ENCODE results near the gene SLC44A4.
"Not testable (repeated sequence)": the region's sequence is repeated elsewhere in the genome, so short reads cannot be mapped to it uniquely, and the experiment has no call there.

The SLC44A4 gene

GRCh38 chr6:31878726-31879125 lies at the start of gene SLC44A4:
TSS of gene SLC44A4 (minus strand) at chr6:31878997. CDS start at chr6:31878980, 17 bp downstream.
- DNase-seq (ENCODE audit: low spot score): no peak

GRCh38 chr6:31928672-31928939 lies 49.8 kb upstream of the SLC44A4 start:
- DNase-seq (ENCODE audit: low spot score): no peak

GRCh38 chr6:31927863-31928671 lies 49.3 kb upstream of the SLC44A4 start:
- no peak for DNase-seq (ENCODE audit: low spot score)

GRCh38 chr6:31927242-31927862 lies 48.6 kb upstream of the SLC44A4 start, which contains the start of gene C2:
TSS of gene C2 (plus strand) at chr6:31927717. CDS start at chr6:31927753, 36 bp downstream.
- DNase-seq (ENCODE audit: low spot score): no peak

GRCh38 chr6:31922942-31923341 lies 44.1 kb upstream of the SLC44A4 start:
- DNase-seq (ENCODE audit: low spot score): no peak

- no peak for DNase-seq (ENCODE audit: low spot score)
These were observed 42.0 kb upstream of the SLC44A4 start for GRCh38 chr6:31920811-31921210.

GRCh38 chr6:31919624-31920303 lies 41.0 kb upstream of the SLC44A4 start:
- DNase-seq (ENCODE audit: low spot score): no peak

- DNase-seq (ENCODE audit: low spot score): no peak
These were observed 39.4 kb upstream of the SLC44A4 start for GRCh38 chr6:31918069-31918720.

- DNase-seq (ENCODE audit: low spot score): no peak
These were observed 37.0 kb upstream of the SLC44A4 start for GRCh38 chr6:31915756-31916155.

- no peak for DNase-seq (ENCODE audit: low spot score)
These were observed 36.6 kb upstream of the SLC44A4 start for GRCh38 chr6:31915351-31915750.

GRCh38 chr6:31911826-31912585 lies 33.2 kb upstream of the SLC44A4 start:
- no peak for DNase-seq (ENCODE audit: low spot score)

GRCh38 chr6:31909298-31909697 lies 30.5 kb upstream of the SLC44A4 start:
- not testable (repeated sequence) for DNase-seq (ENCODE audit: low spot score)

- DNase-seq (ENCODE audit: low spot score): no peak
These were observed 30.0 kb upstream of the SLC44A4 start for GRCh38 chr6:31908791-31909190.

- not testable (repeated sequence) for DNase-seq (ENCODE audit: low spot score)
These were observed 29.5 kb upstream of the SLC44A4 start for GRCh38 chr6:31908255-31908654.

- DNase-seq (ENCODE audit: low spot score): no peak
These were observed 28.5 kb upstream of the SLC44A4 start for GRCh38 chr6:31907158-31907813.

GRCh38 chr6:31906727-31907126 lies 27.9 kb upstream of the SLC44A4 start:
- DNase-seq (ENCODE audit: low spot score): not testable (repeated sequence)

GRCh38 chr6:31906122-31906521 lies 27.3 kb upstream of the SLC44A4 start:
- no peak for DNase-seq (ENCODE audit: low spot score)

GRCh38 chr6:31905041-31905440 lies 26.2 kb upstream of the SLC44A4 start:
- no peak for DNase-seq (ENCODE audit: low spot score)

GRCh38 chr6:31903957-31904356 lies 25.2 kb upstream of the SLC44A4 start:
- DNase-seq (ENCODE audit: low spot score): no peak

GRCh38 chr6:31901953-31902643 lies 23.3 kb upstream of the SLC44A4 start, which contains the start of gene ZBTB12:
TSS of gene ZBTB12 (minus strand) at chr6:31902086. CDS start at chr6:31901305, 781 bp downstream.
- DNase-seq (ENCODE audit: low spot score): peak; percentile 36
